ENCODE results near the gene CBX2.

CBX2 gene

GRCh38 chr17:79794659-79795511 is 16.9 kb downstream of the CBX2 start:
- Histone ChIP-seq H3K27me3 (ENCODE audit: insufficient read depth, low read length, poor library complexity) (peaks cover 23% of the 10 kb centered on the region), H3K36me3 (ENCODE audit: insufficient read depth, low read length) (peaks cover 23% of the 10 kb centered on the region), H3K4me2 (ENCODE audit: insufficient read depth, low read length) (peak overlapping the region; percentile 21), H2AFZ (ENCODE audit: low read depth, low read length) (no peak overlapping the region), H3K9ac (ENCODE audit: low read depth, low read length) (peak overlapping the region; percentile 24; the same call in 1 of the 2 replicates), H3K4me3 (ENCODE audit: low read depth in 1 of 2, low read length in 2 of 2) (no peak overlapping the region), H3K79me2 (ENCODE audit: insufficient read depth, low read length) (peaks cover 25% of the 10 kb centered on the region), H3K4me1 (ENCODE audit: insufficient read depth, low read length) (peaks cover 39% of the 10 kb centered on the region), H3K27ac (ENCODE audit: low read length) (no peak overlapping the region; the same call in 1 of the 2 replicates), H3K9me3 (ENCODE audit: insufficient read depth, low read length, severe bottlenecking) (no peaks in the 10 kb centered on the region), H4K20me1 (ENCODE audit: insufficient read depth, low read length) (peaks cover 26% of the 10 kb centered on the region)
- no peak for DNase-seq
- TF ChIP-seq EZH2 (IDR thresholded peaks at IDR 0.05; ENCODE audit: borderline replicate concordance, low read depth, low read length, severe bottlenecking): no peak
- TF ChIP-seq CTCF (IDR thresholded peaks at IDR 0.05; ENCODE audit: borderline replicate concordance, extremely low read depth, low read length, poor library complexity, severe bottlenecking): no peak
- ATAC-seq (ENCODE audit: insufficient read depth, low read depth): no peak

- peaks cover 32% of the 10 kb centered on the region for H3K27me3 ChIP-seq (ENCODE audit: insufficient read depth, low read length, poor library complexity)
- peaks cover 25% of the 10 kb centered on the region for H3K79me2 ChIP-seq (ENCODE audit: insufficient read depth, low read length)
Observed at GRCh38 chr17:79795795-79796443, 18.0 kb downstream of the CBX2 start.

GRCh38 chr17:79796444-79796762 is 18.5 kb downstream of the CBX2 start:
- no peak for TF ChIP-seq CTCF (IDR thresholded peaks at IDR 0.05; ENCODE audit: borderline replicate concordance, extremely low read depth, low read length, poor library complexity, severe bottlenecking)
- no peak for TF ChIP-seq EZH2 (IDR thresholded peaks at IDR 0.05; ENCODE audit: borderline replicate concordance, low read depth, low read length, severe bottlenecking)
- Histone ChIP-seq H3K9ac (ENCODE audit: low read depth, low read length) (peak overlapping the region; percentile 80), H3K4me3 (ENCODE audit: low read depth in 1 of 2, low read length in 2 of 2) (peak overlapping the region; percentile 60 to 83), H4K20me1 (ENCODE audit: insufficient read depth, low read length) (peaks cover 26% of the 10 kb centered on the region), H3K79me2 (ENCODE audit: insufficient read depth, low read length) (peaks cover 25% of the 10 kb centered on the region), H3K4me1 (ENCODE audit: insufficient read depth, low read length) (peaks cover 54% of the 10 kb centered on the region), H3K36me3 (ENCODE audit: insufficient read depth, low read length) (peaks cover 23% of the 10 kb centered on the region), H3K27ac (ENCODE audit: low read length) (peak overlapping the region; percentile 85), H3K4me2 (ENCODE audit: insufficient read depth, low read length) (peak overlapping the region; percentile 91), H3K9me3 (ENCODE audit: insufficient read depth, low read length, severe bottlenecking) (no peaks in the 10 kb centered on the region), H3K27me3 (ENCODE audit: insufficient read depth, low read length, poor library complexity) (peaks cover 32% of the 10 kb centered on the region), H2AFZ (ENCODE audit: low read depth, low read length) (peak overlapping the region; percentile 74)
- DNase-seq: no peak
- ATAC-seq (ENCODE audit: insufficient read depth, low read depth): no peak

More at GRCh38 chr17:79795795-79796443, 18.0 kb downstream of the CBX2 start:
- DNase-seq (no peak), ATAC-seq (ENCODE audit: insufficient read depth, low read depth) (no peak)
- peaks cover 26% of the 10 kb centered on the region for H4K20me1 ChIP-seq (ENCODE audit: insufficient read depth, low read length)
- peak overlapping the region; percentile 60 to 83 for H3K4me3 ChIP-seq (ENCODE audit: low read depth in 1 of 2, low read length in 2 of 2)
- peak overlapping the region; percentile 85 for H3K27ac ChIP-seq (ENCODE audit: low read length)
- H3K4me1 ChIP-seq (ENCODE audit: insufficient read depth, low read length): peaks cover 49% of the 10 kb centered on the region
- 0 out of 2 replicates have a peak overlapping the region, but pooled peaks have one; percentile 74 for H2AFZ ChIP-seq (ENCODE audit: low read depth, low read length)
- peak overlapping the region; percentile 91 for H3K4me2 ChIP-seq (ENCODE audit: insufficient read depth, low read length)
- peaks cover 23% of the 10 kb centered on the region for H3K36me3 ChIP-seq (ENCODE audit: insufficient read depth, low read length)
- H3K9ac ChIP-seq (ENCODE audit: low read depth, low read length): peak overlapping the region; percentile 80
- no peak for TF ChIP-seq CTCF (IDR thresholded peaks at IDR 0.05; ENCODE audit: borderline replicate concordance, extremely low read depth, low read length, poor library complexity, severe bottlenecking)
- no peak for TF ChIP-seq EZH2 (IDR thresholded peaks at IDR 0.05; ENCODE audit: borderline replicate concordance, low read depth, low read length, severe bottlenecking)
- no peaks in the 10 kb centered on the region for H3K9me3 ChIP-seq (ENCODE audit: insufficient read depth, low read length, severe bottlenecking)

Data from DND-41 (cell line).